Measurements from ENCODE around the gene ECHDC3.
"Not testable (repeated sequence)": the region's sequence is repeated elsewhere in the genome, so short reads cannot be mapped to it uniquely, and the experiment has no call there.

Gene ECHDC3

DNA sequence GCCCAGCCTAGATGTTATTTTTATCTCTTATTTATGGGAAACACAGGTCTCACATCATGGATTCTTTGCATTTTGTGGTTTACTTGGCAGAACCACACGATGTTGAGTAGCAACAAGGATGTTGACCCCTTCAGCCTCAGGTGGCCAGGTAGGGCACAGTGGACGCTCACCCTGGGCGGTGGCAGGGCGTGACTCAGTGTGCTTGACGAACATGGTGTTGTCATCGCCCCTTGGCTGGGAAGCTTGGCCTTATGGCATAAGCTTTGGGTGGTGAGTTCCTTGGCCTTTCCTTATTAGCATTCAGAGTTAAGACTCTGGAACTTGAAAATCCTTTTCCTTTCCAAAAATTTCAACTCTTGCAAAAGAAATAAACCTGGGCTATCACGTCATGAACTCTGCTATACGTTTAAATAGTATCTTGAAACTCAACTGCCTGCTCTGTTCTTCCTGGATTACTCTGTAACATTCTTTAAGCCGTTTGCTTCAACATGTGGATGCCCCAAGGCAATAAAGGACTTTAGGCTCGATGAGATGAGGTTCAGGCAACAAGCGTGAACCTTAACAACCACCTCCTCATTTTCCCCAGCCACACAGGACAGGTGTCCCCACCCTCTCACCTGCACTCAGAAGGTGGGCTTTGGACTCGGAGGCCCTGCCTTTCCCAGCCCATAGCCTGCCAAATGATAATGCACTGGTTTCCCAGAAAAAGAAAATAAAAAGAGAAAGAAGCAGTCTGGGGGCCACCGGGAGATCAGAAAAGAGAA is 22.5 kb upstream of the ECHDC3 start:
- no peak overlapping the region for H3K9ac ChIP-seq (ENCODE audit: low read length)
- H3K36me3 ChIP-seq (ENCODE audit: insufficient read depth, low read length), result no peaks in the 10 kb centered on the region
- no peak overlapping the region for H3K27ac ChIP-seq (ENCODE audit: low read depth, low read length)

DNA sequence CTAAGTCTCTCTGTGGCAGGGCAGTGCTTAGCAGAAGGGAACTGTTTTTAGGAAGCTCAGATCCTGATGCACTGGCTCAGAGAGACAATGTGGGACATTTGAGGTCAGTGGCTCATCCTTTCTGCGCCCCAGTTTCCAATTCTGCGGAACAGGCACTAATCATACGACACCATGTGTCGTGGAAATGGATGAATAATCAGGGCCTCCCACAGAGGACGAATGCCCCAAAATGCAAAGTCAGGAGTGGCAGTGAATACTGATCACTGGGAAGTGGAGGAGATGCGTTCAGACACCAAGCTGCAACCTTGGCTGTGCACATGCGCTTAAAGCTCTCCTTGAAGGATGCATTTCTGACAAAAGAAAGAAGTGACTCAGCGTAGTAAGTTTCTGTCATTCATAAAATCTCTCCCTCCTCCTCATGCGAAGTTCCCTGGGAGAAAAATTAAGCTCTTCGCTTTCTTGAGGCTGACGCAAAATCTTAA is 21.9 kb upstream of the ECHDC3 start:
- Histone ChIP-seq H3K27me3 (ENCODE audit: control insufficient read depth in 1 of 2, insufficient read depth in 2 of 2, low read length in 2 of 2) (no peaks in the 10 kb centered on the region), H3K9ac (ENCODE audit: low read length) (no peak overlapping the region), H3K27ac (ENCODE audit: low read depth, low read length) (no peak overlapping the region), H3K4me3 (ENCODE audit: low read depth in 1 of 2, low read length in 2 of 2) (no peak overlapping the region), H3K9me3 (ENCODE audit: low read length) (peaks cover 9% of the 10 kb centered on the region), H3K36me3 (ENCODE audit: insufficient read depth, low read length) (no peaks in the 10 kb centered on the region), H3K4me1 (ENCODE audit: insufficient read depth, low read length) (no peaks in the 10 kb centered on the region)

More for the DNA sequence above, 22.5 kb upstream of the ECHDC3 start:
- Histone ChIP-seq H3K27me3 (ENCODE audit: control insufficient read depth in 1 of 2, insufficient read depth in 2 of 2, low read length in 2 of 2) (no peaks in the 10 kb centered on the region), H3K4me3 (ENCODE audit: low read depth in 1 of 2, low read length in 2 of 2) (no peak overlapping the region), H3K4me1 (ENCODE audit: insufficient read depth, low read length) (no peaks in the 10 kb centered on the region), H3K9me3 (ENCODE audit: low read length) (peaks cover 9% of the 10 kb centered on the region)

DNA sequence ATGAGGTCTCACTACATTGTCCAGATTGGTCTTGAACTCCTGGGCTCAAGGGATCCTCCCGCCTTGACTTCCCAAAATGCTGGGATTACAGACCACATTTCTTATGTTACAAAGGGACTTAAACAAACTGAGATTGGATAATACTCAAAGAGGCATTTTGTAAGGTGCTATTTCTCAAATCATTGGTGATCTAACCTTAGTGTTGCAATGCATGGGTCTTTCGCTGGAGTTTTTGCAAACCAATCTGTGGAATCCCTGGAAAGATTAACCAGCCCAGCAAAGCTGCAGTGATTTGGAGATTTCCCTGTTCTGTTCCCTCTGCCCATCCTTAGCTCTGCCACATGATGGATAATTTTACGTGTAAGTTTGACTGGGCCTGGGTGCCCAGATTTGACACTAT is 20.4 kb upstream of the ECHDC3 start:
- Histone ChIP-seq H3K36me3 (ENCODE audit: insufficient read depth, low read length) (no peaks in the 10 kb centered on the region), H3K4me3 (ENCODE audit: low read depth in 1 of 2, low read length in 2 of 2) (no peak overlapping the region), H3K4me1 (ENCODE audit: insufficient read depth, low read length) (no peaks in the 10 kb centered on the region), H3K9me3 (ENCODE audit: low read length) (peaks cover 4% of the 10 kb centered on the region), H3K27ac (ENCODE audit: low read depth, low read length) (no peak overlapping the region), H3K9ac (ENCODE audit: low read length) (no peak overlapping the region), H3K27me3 (ENCODE audit: control insufficient read depth in 1 of 2, insufficient read depth in 2 of 2, low read length in 2 of 2) (no peaks in the 10 kb centered on the region)

DNA sequence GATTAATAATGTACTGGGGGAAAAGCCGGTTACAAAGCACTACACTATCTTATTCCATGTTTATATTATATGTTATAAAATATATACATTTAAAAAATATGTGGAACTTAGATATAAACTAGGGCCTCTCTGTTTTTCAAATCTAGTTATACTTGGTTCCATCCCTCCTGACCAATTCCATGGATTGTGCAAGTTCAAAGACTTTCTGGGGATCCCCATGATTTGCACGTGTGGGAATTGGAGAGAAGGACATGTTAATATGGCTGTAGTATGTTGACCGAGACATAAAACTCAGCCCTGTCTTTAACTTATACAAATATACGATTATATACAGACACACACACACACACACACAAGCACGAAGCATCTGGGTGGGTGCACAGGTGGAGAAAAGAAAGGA is 18.8 kb upstream of the ECHDC3 start:
- H3K36me3 ChIP-seq (ENCODE audit: insufficient read depth, low read length), result no peaks in the 10 kb centered on the region
- no peak overlapping the region for H3K4me3 ChIP-seq (ENCODE audit: low read depth in 1 of 2, low read length in 2 of 2)
- no peaks in the 10 kb centered on the region for H3K4me1 ChIP-seq (ENCODE audit: insufficient read depth, low read length)
- H3K27ac ChIP-seq (ENCODE audit: low read depth, low read length), result no peak overlapping the region
- H3K9ac ChIP-seq (ENCODE audit: low read length), result no peak overlapping the region
- H3K9me3 ChIP-seq (ENCODE audit: low read length), result no peaks in the 10 kb centered on the region
- no peaks in the 10 kb centered on the region for H3K27me3 ChIP-seq (ENCODE audit: control insufficient read depth in 1 of 2, insufficient read depth in 2 of 2, low read length in 2 of 2)

DNA sequence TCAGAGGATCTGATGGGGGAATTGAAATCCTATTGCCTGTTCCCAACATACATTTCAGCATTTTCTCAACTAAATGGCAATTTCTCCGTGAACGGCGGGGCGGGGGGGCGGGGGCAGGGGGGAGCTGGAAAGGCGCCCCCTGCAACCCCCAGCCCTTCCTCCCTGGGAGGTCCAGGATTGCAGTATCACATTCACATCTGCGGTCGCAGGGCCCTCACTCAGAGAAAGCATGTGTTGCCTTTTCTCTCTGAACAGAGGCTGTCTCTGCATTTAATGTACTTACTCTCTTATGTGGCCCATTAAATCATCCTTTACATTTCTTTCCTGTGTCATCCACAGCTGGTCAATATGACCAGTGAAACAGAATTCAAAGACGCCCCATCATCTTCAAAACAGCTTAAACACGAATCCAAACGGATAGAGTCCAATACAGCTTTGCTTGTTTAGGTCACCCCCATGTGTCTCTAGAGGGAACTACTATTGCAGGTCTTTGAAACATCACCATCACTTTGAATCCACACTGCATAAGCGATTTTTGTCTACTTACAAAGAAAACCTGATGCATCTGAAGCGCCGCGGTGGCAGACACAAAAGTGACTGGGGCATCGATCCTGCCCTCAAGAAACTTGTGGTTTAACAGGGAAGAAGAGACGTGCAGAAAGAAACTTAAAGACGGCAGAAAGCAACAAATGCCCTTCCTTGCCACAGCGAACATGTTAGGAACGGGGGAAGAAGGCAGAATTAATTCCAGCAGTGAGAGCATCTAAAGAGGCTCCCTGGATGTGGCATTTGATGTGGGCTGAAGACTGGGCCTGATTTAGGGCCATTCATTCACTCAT is 17.0 kb upstream of the ECHDC3 start:
- no peaks in the 10 kb centered on the region for H3K36me3 ChIP-seq (ENCODE audit: insufficient read depth, low read length)
- H3K9ac ChIP-seq (ENCODE audit: low read length), result no peak overlapping the region
- no peaks in the 10 kb centered on the region for H3K9me3 ChIP-seq (ENCODE audit: low read length)
- H3K27ac ChIP-seq (ENCODE audit: low read depth, low read length), result no peak overlapping the region
- no peaks in the 10 kb centered on the region for H3K27me3 ChIP-seq (ENCODE audit: control insufficient read depth in 1 of 2, insufficient read depth in 2 of 2, low read length in 2 of 2)
- H3K4me1 ChIP-seq (ENCODE audit: insufficient read depth, low read length), result no peaks in the 10 kb centered on the region
- H3K4me3 ChIP-seq (ENCODE audit: low read depth in 1 of 2, low read length in 2 of 2), result no peak overlapping the region

DNA sequence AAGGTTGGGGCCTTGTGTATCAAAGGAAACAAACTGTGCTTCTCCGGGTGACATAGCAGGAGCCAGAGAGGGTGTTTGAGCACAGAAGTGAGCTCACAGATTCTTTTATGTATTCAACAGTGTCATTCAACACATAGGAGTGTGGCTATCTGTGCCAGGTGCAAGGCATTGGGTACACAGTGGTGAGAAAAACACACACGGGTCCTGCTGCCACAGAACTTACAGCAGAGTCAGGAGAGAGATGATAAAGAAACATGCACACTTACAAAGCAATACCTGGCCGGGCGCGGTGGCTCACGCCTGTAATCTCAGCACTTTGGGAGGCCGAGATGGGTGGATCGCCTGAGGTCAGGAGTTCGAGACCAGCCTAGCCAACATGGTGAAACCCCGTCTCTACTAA is 16.3 kb upstream of the ECHDC3 start:
- no peak overlapping the region for H3K4me3 ChIP-seq (ENCODE audit: low read depth in 1 of 2, low read length in 2 of 2)
- no peaks in the 10 kb centered on the region for H3K4me1 ChIP-seq (ENCODE audit: insufficient read depth, low read length)
- H3K9ac ChIP-seq (ENCODE audit: low read length), result no peak overlapping the region
- no peaks in the 10 kb centered on the region for H3K9me3 ChIP-seq (ENCODE audit: low read length)
- no peak overlapping the region for H3K27ac ChIP-seq (ENCODE audit: low read depth, low read length)
- H3K36me3 ChIP-seq (ENCODE audit: insufficient read depth, low read length), result no peaks in the 10 kb centered on the region
- H3K27me3 ChIP-seq (ENCODE audit: control insufficient read depth in 1 of 2, insufficient read depth in 2 of 2, low read length in 2 of 2), result no peaks in the 10 kb centered on the region

DNA sequence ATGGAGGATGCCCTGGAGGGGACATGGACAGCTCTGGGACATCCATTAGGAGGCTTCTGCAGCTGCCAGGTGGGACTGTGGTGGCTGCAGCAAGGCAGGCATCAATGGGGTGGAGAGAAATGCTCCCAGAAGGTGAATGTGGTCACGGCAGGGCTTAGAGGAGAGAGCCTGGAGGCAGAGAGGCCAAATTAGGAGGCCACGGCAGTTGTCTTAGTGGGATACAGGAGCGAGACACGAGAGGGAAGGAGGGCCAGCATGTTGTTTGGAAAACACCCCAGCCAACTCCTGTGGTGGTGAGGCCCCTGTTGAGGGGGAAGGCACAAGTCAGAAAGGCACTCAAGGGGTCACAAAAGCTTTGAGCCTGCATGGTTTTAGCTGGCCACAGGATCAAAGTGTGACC is 14.6 kb upstream of the ECHDC3 start:
- Histone ChIP-seq H3K27me3 (ENCODE audit: control insufficient read depth in 1 of 2, insufficient read depth in 2 of 2, low read length in 2 of 2) (no peaks in the 10 kb centered on the region), H3K27ac (ENCODE audit: low read depth, low read length) (no peak overlapping the region), H3K36me3 (ENCODE audit: insufficient read depth, low read length) (no peaks in the 10 kb centered on the region), H3K4me1 (ENCODE audit: insufficient read depth, low read length) (no peaks in the 10 kb centered on the region), H3K9me3 (ENCODE audit: low read length) (no peaks in the 10 kb centered on the region), H3K9ac (ENCODE audit: low read length) (no peak overlapping the region), H3K4me3 (ENCODE audit: low read depth in 1 of 2, low read length in 2 of 2) (no peak overlapping the region)

DNA sequence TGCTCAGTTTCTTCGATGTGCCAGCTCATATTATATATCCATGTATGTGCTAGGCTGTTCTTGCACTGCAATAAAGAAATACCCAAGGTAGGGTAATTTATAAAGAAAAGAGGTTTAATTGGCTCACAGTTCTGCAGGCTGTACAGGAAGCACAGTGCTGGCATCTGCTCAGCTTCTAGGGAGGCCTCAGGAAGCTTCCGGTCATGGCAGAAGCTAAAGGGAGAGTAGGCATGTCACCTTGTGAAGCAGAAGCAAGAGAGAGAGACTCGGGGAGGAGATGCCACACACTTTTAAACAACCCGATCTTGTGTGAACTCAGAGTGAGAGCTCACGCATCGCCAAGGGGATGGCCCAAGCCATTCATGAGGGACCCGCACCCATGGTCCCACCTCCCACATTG is 13.8 kb upstream of the ECHDC3 start:
- Histone ChIP-seq H3K4me3 (ENCODE audit: low read depth in 1 of 2, low read length in 2 of 2) (no peak overlapping the region), H3K27ac (ENCODE audit: low read depth, low read length) (no peak overlapping the region), H3K27me3 (ENCODE audit: control insufficient read depth in 1 of 2, insufficient read depth in 2 of 2, low read length in 2 of 2) (no peaks in the 10 kb centered on the region), H3K4me1 (ENCODE audit: insufficient read depth, low read length) (no peaks in the 10 kb centered on the region), H3K9me3 (ENCODE audit: low read length) (no peaks in the 10 kb centered on the region), H3K9ac (ENCODE audit: low read length) (no peak overlapping the region), H3K36me3 (ENCODE audit: insufficient read depth, low read length) (no peaks in the 10 kb centered on the region)

DNA sequence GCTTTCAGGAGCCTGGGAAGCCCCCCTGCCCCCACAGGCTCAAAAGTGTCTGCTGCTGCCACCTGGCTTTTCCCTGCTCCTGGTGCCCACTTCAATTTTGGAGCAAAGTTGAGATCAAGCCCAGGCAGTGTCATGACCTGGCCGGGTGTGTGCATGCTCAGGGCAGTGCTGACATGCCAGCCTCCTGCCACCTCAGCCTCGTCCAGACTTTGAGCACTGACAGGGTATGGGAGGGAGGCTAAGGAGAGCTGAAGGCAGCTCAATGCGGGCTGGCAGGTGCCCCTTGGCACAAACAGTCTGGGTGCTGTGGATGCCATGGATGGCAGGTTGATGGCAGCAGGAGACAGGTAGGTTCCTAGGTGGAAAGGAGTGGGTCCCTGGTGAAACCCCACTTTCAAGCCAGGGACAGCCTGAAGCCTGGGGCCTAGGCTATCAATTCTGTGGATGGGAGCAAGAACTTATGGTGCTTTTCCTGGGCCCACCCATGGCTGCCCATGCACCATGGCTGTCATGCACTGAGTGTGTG is 12.3 kb upstream of the ECHDC3 start:
- no peaks in the 10 kb centered on the region for H3K9me3 ChIP-seq (ENCODE audit: low read length)

DNA sequence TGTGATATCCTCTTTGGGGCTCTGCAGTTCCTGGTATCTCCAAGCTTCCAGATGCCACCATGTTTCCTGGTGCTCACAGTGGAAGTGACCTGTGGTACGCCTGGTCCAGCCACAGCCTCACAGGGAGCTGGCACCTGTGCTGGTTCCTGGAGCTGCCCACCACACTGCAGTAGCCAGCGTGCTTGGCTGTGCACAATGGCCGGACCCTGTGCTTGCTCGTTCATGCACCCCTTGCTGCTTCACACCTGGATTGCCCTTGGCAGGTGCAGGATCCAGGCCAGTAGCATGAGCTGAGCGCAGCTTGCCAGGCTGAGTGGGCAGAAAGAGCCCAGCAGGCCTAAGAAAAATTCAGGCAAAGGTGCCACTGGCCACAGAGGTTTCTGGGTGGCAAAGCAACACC is 11.4 kb upstream of the ECHDC3 start:
- Histone ChIP-seq H3K27ac (ENCODE audit: low read depth, low read length) (no peak overlapping the region), H3K36me3 (ENCODE audit: insufficient read depth, low read length) (no peaks in the 10 kb centered on the region), H3K4me3 (ENCODE audit: low read depth in 1 of 2, low read length in 2 of 2) (no peak overlapping the region), H3K9ac (ENCODE audit: low read length) (no peak overlapping the region), H3K27me3 (ENCODE audit: control insufficient read depth in 1 of 2, insufficient read depth in 2 of 2, low read length in 2 of 2) (no peaks in the 10 kb centered on the region), H3K9me3 (ENCODE audit: low read length) (no peaks in the 10 kb centered on the region), H3K4me1 (ENCODE audit: insufficient read depth, low read length) (no peaks in the 10 kb centered on the region)

More for the DNA sequence above, 12.3 kb upstream of the ECHDC3 start:
- Histone ChIP-seq H3K27ac (ENCODE audit: low read depth, low read length) (no peak overlapping the region), H3K36me3 (ENCODE audit: insufficient read depth, low read length) (no peaks in the 10 kb centered on the region), H3K4me3 (ENCODE audit: low read depth in 1 of 2, low read length in 2 of 2) (no peak overlapping the region), H3K9ac (ENCODE audit: low read length) (no peak overlapping the region), H3K27me3 (ENCODE audit: control insufficient read depth in 1 of 2, insufficient read depth in 2 of 2, low read length in 2 of 2) (no peaks in the 10 kb centered on the region), H3K4me1 (ENCODE audit: insufficient read depth, low read length) (no peaks in the 10 kb centered on the region)

DNA sequence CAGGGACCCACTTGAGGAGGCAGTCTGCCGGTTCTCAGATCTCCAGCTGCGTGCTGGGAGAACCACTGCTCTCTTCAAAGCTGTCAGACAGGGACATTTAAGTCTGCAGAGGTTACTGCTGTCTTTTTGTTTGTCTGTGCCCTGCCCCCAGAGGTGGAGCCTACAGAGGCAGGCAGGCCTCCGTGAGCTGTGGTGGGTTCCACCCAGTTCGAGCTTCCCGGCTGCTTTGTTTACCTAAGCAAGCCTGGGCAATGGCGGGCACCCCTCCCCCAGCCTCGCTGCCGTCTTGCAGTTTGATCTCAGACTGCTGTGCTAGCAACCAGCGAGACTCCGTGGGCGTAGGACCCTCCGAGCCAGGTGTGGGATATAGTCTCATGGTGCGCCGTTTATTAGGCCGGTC is 5.4 kb upstream of the ECHDC3 start:
- H3K4me1 ChIP-seq (ENCODE audit: insufficient read depth, low read length); H3K9me3 ChIP-seq (ENCODE audit: low read length); H3K27ac ChIP-seq (ENCODE audit: low read depth, low read length); H3K27me3 ChIP-seq (ENCODE audit: control insufficient read depth in 1 of 2, insufficient read depth in 2 of 2, low read length in 2 of 2); H3K9ac ChIP-seq (ENCODE audit: low read length); H3K36me3 ChIP-seq (ENCODE audit: insufficient read depth, low read length); H3K4me3 ChIP-seq (ENCODE audit: low read depth in 1 of 2, low read length in 2 of 2): not testable (repeated sequence)

Data from muscle layer of colon (tissue), 2 donors.